ENCODE data around the gene EHD4.

Gene EHD4

GRCh38 chr15:41853831-41854230 lies 118.5 kb downstream of the EHD4 start:
- H3K9me3 ChIP-seq (ENCODE audit: insufficient read depth, low read depth, low read length), result no peaks in the 10 kb centered on the region
- H3K36me3 ChIP-seq (ENCODE audit: insufficient read depth, low read length), result no peaks in the 10 kb centered on the region
- H3K9me2 ChIP-seq (replicated peaks; ENCODE audit: low read depth, low read length), result no peaks in the 10 kb centered on the region
- H3K79me2 ChIP-seq (ENCODE audit: insufficient read depth, low read length), result no peaks in the 10 kb centered on the region
- no peak overlapping the region for H3K4me3 ChIP-seq (ENCODE audit: low read length, poor library complexity, severe bottlenecking)
- no peaks in the 10 kb centered on the region for H3K4me1 ChIP-seq (ENCODE audit: insufficient read depth, low read length, poor library complexity, severe bottlenecking)
- no peak overlapping the region for H2AFZ ChIP-seq (ENCODE audit: low read length)
- no peaks in the 10 kb centered on the region for H3K27me3 ChIP-seq (ENCODE audit: insufficient read depth, low read length, poor library complexity, severe bottlenecking)
- no peaks in the 10 kb centered on the region for H4K20me1 ChIP-seq (ENCODE audit: insufficient read depth, low read length, poor library complexity, severe bottlenecking)
- no peak overlapping the region for H3K4me2 ChIP-seq (ENCODE audit: low read depth, low read length, poor library complexity, severe bottlenecking)
- no peak overlapping the region for H3K9ac ChIP-seq (ENCODE audit: low read depth, low read length, poor library complexity, severe bottlenecking)
- TF ChIP-seq CTCF (conservative IDR thresholded peaks at IDR 0.05; ENCODE audit: low read length), result no peak
- TF ChIP-seq EZH2phosphoT487 (IDR thresholded peaks at IDR 0.05; ENCODE audit: borderline replicate concordance), result no peak
- H3F3A ChIP-seq (ENCODE audit: low read depth), result no peaks in the 10 kb centered on the region

- Histone ChIP-seq H3K4me2 (ENCODE audit: low read depth, low read length, poor library complexity, severe bottlenecking) (no peak overlapping the region), H3K9me3 (ENCODE audit: insufficient read depth, low read depth, low read length) (no peaks in the 10 kb centered on the region), H3K4me1 (ENCODE audit: insufficient read depth, low read length, poor library complexity, severe bottlenecking) (no peaks in the 10 kb centered on the region), H3K79me2 (ENCODE audit: insufficient read depth, low read length) (no peaks in the 10 kb centered on the region), H2AFZ (ENCODE audit: low read length) (no peak overlapping the region), H3K9me2 (replicated peaks; ENCODE audit: low read depth, low read length) (no peaks in the 10 kb centered on the region), H3K36me3 (ENCODE audit: insufficient read depth, low read length) (no peaks in the 10 kb centered on the region), H3F3A (ENCODE audit: low read depth) (no peaks in the 10 kb centered on the region), H3K27me3 (ENCODE audit: insufficient read depth, low read length, poor library complexity, severe bottlenecking) (no peaks in the 10 kb centered on the region), H3K4me3 (ENCODE audit: low read length, poor library complexity, severe bottlenecking) (no peak overlapping the region), H3K9ac (ENCODE audit: low read depth, low read length, poor library complexity, severe bottlenecking) (no peak overlapping the region), H4K20me1 (ENCODE audit: insufficient read depth, low read length, poor library complexity, severe bottlenecking) (no peaks in the 10 kb centered on the region)
- TF ChIP-seq CTCF (conservative IDR thresholded peaks at IDR 0.05; ENCODE audit: low read length), result no peak
- no peak for TF ChIP-seq EZH2phosphoT487 (IDR thresholded peaks at IDR 0.05; ENCODE audit: borderline replicate concordance)
Observed at GRCh38 chr15:41852736-41853590, 119.4 kb downstream of the EHD4 start.

GRCh38 chr15:41851755-41852370 lies 120.5 kb downstream of the EHD4 start:
- no peak overlapping the region for H3K4me3 ChIP-seq (ENCODE audit: low read length, poor library complexity, severe bottlenecking)
- H3K9me2 ChIP-seq (replicated peaks; ENCODE audit: low read depth, low read length), result no peaks in the 10 kb centered on the region
- no peaks in the 10 kb centered on the region for H3F3A ChIP-seq (ENCODE audit: low read depth)
- H3K4me1 ChIP-seq (ENCODE audit: insufficient read depth, low read length, poor library complexity, severe bottlenecking), result no peaks in the 10 kb centered on the region
- no peak overlapping the region for H3K4me2 ChIP-seq (ENCODE audit: low read depth, low read length, poor library complexity, severe bottlenecking)
- H3K27me3 ChIP-seq (ENCODE audit: insufficient read depth, low read length, poor library complexity, severe bottlenecking), result no peaks in the 10 kb centered on the region
- H3K36me3 ChIP-seq (ENCODE audit: insufficient read depth, low read length), result no peaks in the 10 kb centered on the region
- no peaks in the 10 kb centered on the region for H3K9me3 ChIP-seq (ENCODE audit: insufficient read depth, low read depth, low read length)
- no peak for TF ChIP-seq EZH2phosphoT487 (IDR thresholded peaks at IDR 0.05; ENCODE audit: borderline replicate concordance)
- H3K9ac ChIP-seq (ENCODE audit: low read depth, low read length, poor library complexity, severe bottlenecking), result no peak overlapping the region
- H3K79me2 ChIP-seq (ENCODE audit: insufficient read depth, low read length), result no peaks in the 10 kb centered on the region
- no peak overlapping the region for H2AFZ ChIP-seq (ENCODE audit: low read length)
- no peaks in the 10 kb centered on the region for H4K20me1 ChIP-seq (ENCODE audit: insufficient read depth, low read length, poor library complexity, severe bottlenecking)

All from Loucy (cell line).